ENCODE measurements around the gene CLDN16.

GRCh38 chr3:190370369-190370768 is 17.6 kb upstream of the CLDN16 start:
- TF ChIP-seq POLR2AphosphoS5 (IDR thresholded peaks at IDR 0.05) (no peak), CTCF (IDR thresholded peaks at IDR 0.05; ENCODE audit: poor library complexity, severe bottlenecking) (no peak), TAF1 (IDR thresholded peaks at IDR 0.05; ENCODE audit: low read depth) (no peak), RAD21 (conservative IDR thresholded peaks at IDR 0.05) (no peak), EP300 (conservative IDR thresholded peaks at IDR 0.05; ENCODE audit: poor library complexity, severe bottlenecking) (peak; percentile 10), EZH2 (IDR thresholded peaks at IDR 0.05; ENCODE audit: borderline replicate concordance, insufficient read depth, low read length, poor library complexity, severe bottlenecking) (no peak)
- TF ChIP-seq, protein P1, sequence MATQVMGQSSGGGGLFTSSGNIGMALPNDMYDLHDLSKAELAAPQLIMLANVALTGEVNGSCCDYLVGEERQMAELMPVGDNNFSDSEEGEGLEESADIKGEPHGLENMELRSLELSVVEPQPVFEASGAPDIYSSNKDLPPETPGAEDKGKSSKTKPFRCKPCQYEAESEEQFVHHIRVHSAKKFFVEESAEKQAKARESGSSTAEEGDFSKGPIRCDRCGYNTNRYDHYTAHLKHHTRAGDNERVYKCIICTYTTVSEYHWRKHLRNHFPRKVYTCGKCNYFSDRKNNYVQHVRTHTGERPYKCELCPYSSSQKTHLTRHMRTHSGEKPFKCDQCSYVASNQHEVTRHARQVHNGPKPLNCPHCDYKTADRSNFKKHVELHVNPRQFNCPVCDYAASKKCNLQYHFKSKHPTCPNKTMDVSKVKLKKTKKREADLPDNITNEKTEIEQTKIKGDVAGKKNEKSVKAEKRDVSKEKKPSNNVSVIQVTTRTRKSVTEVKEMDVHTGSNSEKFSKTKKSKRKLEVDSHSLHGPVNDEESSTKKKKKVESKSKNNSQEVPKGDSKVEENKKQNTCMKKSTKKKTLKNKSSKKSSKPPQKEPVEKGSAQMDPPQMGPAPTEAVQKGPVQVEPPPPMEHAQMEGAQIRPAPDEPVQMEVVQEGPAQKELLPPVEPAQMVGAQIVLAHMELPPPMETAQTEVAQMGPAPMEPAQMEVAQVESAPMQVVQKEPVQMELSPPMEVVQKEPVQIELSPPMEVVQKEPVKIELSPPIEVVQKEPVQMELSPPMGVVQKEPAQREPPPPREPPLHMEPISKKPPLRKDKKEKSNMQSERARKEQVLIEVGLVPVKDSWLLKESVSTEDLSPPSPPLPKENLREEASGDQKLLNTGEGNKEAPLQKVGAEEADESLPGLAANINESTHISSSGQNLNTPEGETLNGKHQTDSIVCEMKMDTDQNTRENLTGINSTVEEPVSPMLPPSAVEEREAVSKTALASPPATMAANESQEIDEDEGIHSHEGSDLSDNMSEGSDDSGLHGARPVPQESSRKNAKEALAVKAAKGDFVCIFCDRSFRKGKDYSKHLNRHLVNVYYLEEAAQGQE (IDR thresholded peaks at IDR 0.05; ENCODE audit: borderline replicate concordance) = no peak

All from neural cell (in vitro differentiated cells).